Peyer's patch (tissue), 4 donors: ENCODE results near the gene SOX6.

Experiments used
- POLR2A ChIP-seq, 2 donors: fragments of 450-650 bp; IDR thresholded peaks; one replicate each; pipeline ENCODE4 v1.5.1; 2017; ENCODE audit warnings: antibody characterized with exemption in 2 of 2, mild to moderate bottlenecking in 2 of 2, moderate library complexity in 2 of 2
- TF ChIP-seq, protein P1 (sequence below), 6 experiments: fragments of 450-650 bp in 4 of 6; fragments of 200-600 bp in 2 of 6; sonication (generic) in 1 of 6; IDR thresholded peaks; one replicate each; pipeline ENCODE4 v1.5.1; 2017 to 2019; ENCODE audit warnings: antibody characterized with exemption in 6 of 6, mild to moderate bottlenecking in 3 of 6, moderate library complexity in 1 of 6

- TF ChIP-seq, protein P1, sequence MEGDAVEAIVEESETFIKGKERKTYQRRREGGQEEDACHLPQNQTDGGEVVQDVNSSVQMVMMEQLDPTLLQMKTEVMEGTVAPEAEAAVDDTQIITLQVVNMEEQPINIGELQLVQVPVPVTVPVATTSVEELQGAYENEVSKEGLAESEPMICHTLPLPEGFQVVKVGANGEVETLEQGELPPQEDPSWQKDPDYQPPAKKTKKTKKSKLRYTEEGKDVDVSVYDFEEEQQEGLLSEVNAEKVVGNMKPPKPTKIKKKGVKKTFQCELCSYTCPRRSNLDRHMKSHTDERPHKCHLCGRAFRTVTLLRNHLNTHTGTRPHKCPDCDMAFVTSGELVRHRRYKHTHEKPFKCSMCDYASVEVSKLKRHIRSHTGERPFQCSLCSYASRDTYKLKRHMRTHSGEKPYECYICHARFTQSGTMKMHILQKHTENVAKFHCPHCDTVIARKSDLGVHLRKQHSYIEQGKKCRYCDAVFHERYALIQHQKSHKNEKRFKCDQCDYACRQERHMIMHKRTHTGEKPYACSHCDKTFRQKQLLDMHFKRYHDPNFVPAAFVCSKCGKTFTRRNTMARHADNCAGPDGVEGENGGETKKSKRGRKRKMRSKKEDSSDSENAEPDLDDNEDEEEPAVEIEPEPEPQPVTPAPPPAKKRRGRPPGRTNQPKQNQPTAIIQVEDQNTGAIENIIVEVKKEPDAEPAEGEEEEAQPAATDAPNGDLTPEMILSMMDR (IDR thresholded peaks at IDR 0.05) = no peak
- no peak for TF ChIP-seq POLR2A (IDR thresholded peaks at IDR 0.05)
Measured at GRCh38 chr11:15938121-15938611, 418.2 kb downstream of the SOX6 start.
